Muscle layer of duodenum (tissue), 2 donors: ENCODE measurements around the gene CDK4.

Experiments used
- H3K27ac ChIP-seq: one replicate; pipeline ENCODE4 v1.7.0; 2013; ENCODE audit warnings: mild to moderate bottlenecking, low read length
- H3K27me3 ChIP-seq: one replicate; pipeline ENCODE4 v1.7.0; 2013; ENCODE audit warnings: low read depth, mild to moderate bottlenecking, control low read depth, low read length
- H3K36me3 ChIP-seq, 2 donors: one replicate each; pipeline ENCODE4 v1.7.0; 2013; ENCODE audit warnings: low read length in 2 of 2, control low read depth in 1 of 2, mild to moderate bottlenecking in 1 of 2; ENCODE audit not compliant: insufficient read depth in 2 of 2, control insufficient read depth in 1 of 2
- H3K4me1 ChIP-seq, 2 donors: one replicate each; pipeline ENCODE4 v1.7.0; 2013; ENCODE audit warnings: low read length in 2 of 2, mild to moderate bottlenecking in 2 of 2, control low read depth in 1 of 2, moderate library complexity in 1 of 2; ENCODE audit not compliant: insufficient read depth in 2 of 2, control insufficient read depth in 1 of 2
- H3K4me3 ChIP-seq, 2 donors: one replicate each; pipeline ENCODE4 v1.7.0; 2013; ENCODE audit warnings: low read length in 2 of 2, low read depth in 1 of 2, mild to moderate bottlenecking in 1 of 2
- H3K9me3 ChIP-seq, 2 donors: one replicate each; pipeline ENCODE4 v1.7.0; 2013; ENCODE audit warnings: low read length in 2 of 2, control low read depth in 1 of 2, mild to moderate bottlenecking in 1 of 2; ENCODE audit not compliant: control insufficient read depth in 1 of 2
- donor health status: healthy.

CDK4 gene

GRCh38 chr12:57743769-57744168 lies 8.3 kb downstream of the CDK4 start:
- peaks cover 12 to 23% of the 10 kb centered on the region in 2 donors for H3K36me3 ChIP-seq
- H3K27ac ChIP-seq: no peak overlapping the region
- no peaks in the 10 kb centered on the region for H3K9me3 ChIP-seq
- H3K4me3 ChIP-seq: no peak overlapping the region
- peaks cover 15% of the 10 kb centered on the region for H3K27me3 ChIP-seq
- H3K4me1 ChIP-seq: peaks cover 11 to 14% of the 10 kb centered on the region in 2 donors

- H3K27ac ChIP-seq: no peak overlapping the region
- H3K9me3 ChIP-seq: no peaks in the 10 kb centered on the region
- H3K36me3 ChIP-seq: peaks cover 7 to 8% of the 10 kb centered on the region in 2 donors
- peak overlapping the region; percentile 37 to 52 for H3K4me3 ChIP-seq
- H3K4me1 ChIP-seq: peaks cover 11 to 31% of the 10 kb centered on the region in 2 donors
- H3K27me3 ChIP-seq: peaks cover 17% of the 10 kb centered on the region
Observed at GRCh38 chr12:57741844-57742738, 10.0 kb downstream of the CDK4 start.

- H3K27ac ChIP-seq: no peak overlapping the region
- H3K36me3 ChIP-seq: peaks cover under 1% of the 10 kb centered on the region in 2 donors
- peaks cover 23% of the 10 kb centered on the region for H3K27me3 ChIP-seq
- peaks cover 11 to 37% of the 10 kb centered on the region in 2 donors for H3K4me1 ChIP-seq
- H3K9me3 ChIP-seq: no peaks in the 10 kb centered on the region
- peak overlapping the region; percentile 37 to 52 for H3K4me3 ChIP-seq
Observed at GRCh38 chr12:57741413-57741789, 10.7 kb downstream of the CDK4 start.

GRCh38 chr12:57740656-57741412 lies 11.3 kb downstream of the CDK4 start:
- H3K27me3 ChIP-seq: peaks cover 28% of the 10 kb centered on the region
- no peaks in the 10 kb centered on the region for H3K9me3 ChIP-seq
- H3K36me3 ChIP-seq: no peaks in the 10 kb centered on the region
- peaks cover 6 to 40% of the 10 kb centered on the region in 2 donors for H3K4me1 ChIP-seq
- H3K4me3 ChIP-seq: peak overlapping the region in 1 of 2 donors; percentile 37
- no peak overlapping the region for H3K27ac ChIP-seq

- Histone ChIP-seq H3K4me1 (peaks cover 0 to 42% of the 10 kb centered on the region in 2 donors), H3K36me3 (no peaks in the 10 kb centered on the region), H3K9me3 (no peaks in the 10 kb centered on the region), H3K27me3 (peaks cover 32% of the 10 kb centered on the region), H3K4me3 (no peak overlapping the region), H3K27ac (no peak overlapping the region)
Observed at GRCh38 chr12:57739914-57740538, 12.1 kb downstream of the CDK4 start.

GRCh38 chr12:57739387-57739786 lies 12.7 kb downstream of the CDK4 start:
- Histone ChIP-seq H3K27ac (no peak overlapping the region), H3K27me3 (peaks cover 33% of the 10 kb centered on the region), H3K4me1 (peaks cover 0 to 42% of the 10 kb centered on the region in 2 donors), H3K36me3 (no peaks in the 10 kb centered on the region), H3K4me3 (no peak overlapping the region), H3K9me3 (no peaks in the 10 kb centered on the region)

GRCh38 chr12:57738661-57739237 lies 13.4 kb downstream of the CDK4 start, which contains the start of gene AGAP2:
Gene AGAP2, minus strand, starts transcription at chr12:57738742. Its CDS starts 496 bp downstream, at chr12:57738246.
- H3K4me3 ChIP-seq: peak within 1 kb of the TSS in 1 of 2 donors; percentile 60
- no peak within 1 kb of the TSS for H3K27ac ChIP-seq
- no peaks in the 10 kb centered on the region for H3K36me3 ChIP-seq
- peaks cover 38% of the 10 kb centered on the region for H3K27me3 ChIP-seq
- H3K9me3 ChIP-seq: no peaks in the 10 kb centered on the region
- H3K4me1 ChIP-seq: peaks cover 0 to 42% of the 10 kb centered on the region in 2 donors

GRCh38 chr12:57737467-57738460 lies 14.3 kb downstream of the CDK4 start:
- peaks cover 0 to 42% of the 10 kb centered on the region in 2 donors for H3K4me1 ChIP-seq
- peak overlapping the region in 1 of 2 donors; percentile 60 for H3K4me3 ChIP-seq
- no peak overlapping the region for H3K27ac ChIP-seq
- H3K36me3 ChIP-seq: no peaks in the 10 kb centered on the region
- peaks cover 38% of the 10 kb centered on the region for H3K27me3 ChIP-seq
- H3K9me3 ChIP-seq: no peaks in the 10 kb centered on the region

- Histone ChIP-seq H3K27me3 (peaks cover 38% of the 10 kb centered on the region), H3K4me1 (peaks cover 0 to 42% of the 10 kb centered on the region in 2 donors), H3K4me3 (no peak overlapping the region), H3K9me3 (no peaks in the 10 kb centered on the region), H3K36me3 (no peaks in the 10 kb centered on the region), H3K27ac (no peak overlapping the region)
Observed at GRCh38 chr12:57736741-57737466, 15.2 kb downstream of the CDK4 start.
